Measurements from ENCODE around the gene GBF1. TPM values are rescaled to one million over a fixed set of nuclear protein-coding genes. Genes with fewer than 3 reads are reported as not detected.
"Not testable (repeated sequence)": the region's sequence is repeated elsewhere in the genome, so short reads cannot be mapped to it uniquely, and the experiment has no call there.

Gene GBF1
- total and polyA plus RNA-seq, 7 experiments from 2014 or later, result 8.5 to 47.2 (median 37.2) TPM

DNA sequence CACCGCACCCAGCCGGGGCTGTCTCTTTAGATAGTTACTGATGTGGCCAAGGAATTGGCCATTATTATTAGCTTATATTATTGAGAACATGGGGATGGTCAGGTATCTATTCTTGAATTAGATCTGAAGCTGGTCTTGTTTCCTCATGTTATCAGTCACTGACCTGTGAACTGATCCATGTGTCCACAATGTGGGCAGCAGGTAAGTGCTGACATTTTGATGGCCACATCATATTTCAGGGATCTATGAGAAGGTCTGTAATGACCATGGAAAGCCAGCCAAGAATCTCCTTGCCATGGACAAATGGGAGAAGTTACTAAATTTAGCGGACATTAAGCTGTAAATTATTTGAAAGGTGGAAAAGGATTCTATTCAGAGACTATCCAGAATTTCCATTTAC is 61.4 kb downstream of the GBF1 start:
- CTCF ChIA-PET, result no interaction called here
- Histone ChIP-seq H3K9me3 (ENCODE audit: control insufficient read depth in 2 of 3, low read length in 3 of 3) (no peaks in the 10 kb centered on the region), H3K4me1 (ENCODE audit: control insufficient read depth in 2 of 2, insufficient read depth in 2 of 2, low read length in 2 of 2) (no peaks in the 10 kb centered on the region), H3K36me3 (ENCODE audit: control insufficient read depth in 2 of 3, insufficient read depth in 3 of 3, low read length in 3 of 3) (no peaks in the 10 kb centered on the region), H3K27ac (ENCODE audit: low read depth, low read length) (no peak overlapping the region), H3K4me3 (ENCODE audit: low read length) (no peak overlapping the region), H3K27me3 (ENCODE audit: control insufficient read depth in 2 of 2, insufficient read depth in 2 of 2, low read length in 2 of 2) (no peaks in the 10 kb centered on the region)
- Mint-ChIP-seq H3K27me3 (no peaks in the 10 kb centered on the region), H3K4me1 (peaks cover 25 to 37% (median 31%) of the 10 kb centered on the region in 7 donors), H3K9me3 (peaks cover 0 to 3% (median 0%) of the 10 kb centered on the region in 11 donors), H3K4me3 (no peak overlapping the region), H3K36me3 (peaks cover 0 to 37% (median 12%) of the 10 kb centered on the region in 5 donors), H3K27ac (no peak overlapping the region)
- DNase-seq (no peak), ATAC-seq (no peak)
- intact Hi-C loops (cut with micrococcal nuclease), result no loop called here
- POLR2A ChIA-PET, result interaction anchor here (0.7 kb wide), 1 partner anchor 84 kb away, joined by 3 read pairs; no protein-coding TSS in a partner anchor

DNA sequence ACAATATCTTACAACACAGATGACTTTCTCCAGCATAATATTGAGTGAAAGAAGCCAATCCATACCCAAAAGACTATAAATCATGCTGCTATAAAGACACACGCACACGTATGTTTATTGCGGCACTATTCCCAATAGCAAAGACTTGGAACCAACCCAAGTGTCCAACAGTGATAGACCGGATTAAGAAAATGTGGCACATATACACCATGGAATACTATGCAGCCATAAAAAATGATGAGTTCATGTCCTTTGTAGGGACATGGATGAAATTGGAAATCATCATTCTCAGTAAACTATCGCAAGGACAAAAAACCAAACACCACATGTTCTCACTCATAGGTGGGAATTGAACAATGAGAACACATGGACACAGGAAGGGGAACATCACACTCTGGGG is 63.0 kb downstream of the GBF1 start:
- H3K4me1 ChIP-seq (ENCODE audit: control insufficient read depth in 2 of 2, insufficient read depth in 2 of 2, low read length in 2 of 2); H3K27me3 ChIP-seq (ENCODE audit: control insufficient read depth in 2 of 2, insufficient read depth in 2 of 2, low read length in 2 of 2); H3K27me3 Mint-ChIP-seq; intact Hi-C loops (cut with micrococcal nuclease); H3K9me3 ChIP-seq (ENCODE audit: control insufficient read depth in 2 of 3, low read length in 3 of 3); H3K36me3 ChIP-seq (ENCODE audit: control insufficient read depth in 2 of 3, insufficient read depth in 3 of 3, low read length in 3 of 3); H3K27ac ChIP-seq (ENCODE audit: low read depth, low read length); H3K4me3 Mint-ChIP-seq; H3K4me3 ChIP-seq (ENCODE audit: low read length); H3K27ac Mint-ChIP-seq; ATAC-seq; DNase-seq; POLR2A ChIA-PET; H3K9me3 Mint-ChIP-seq: not testable (repeated sequence)
- Mint-ChIP-seq H3K4me1 (peaks cover 28 to 41% (median 38%) of the 10 kb centered on the region in 7 donors), H3K36me3 (peaks cover 0 to 28% (median 11%) of the 10 kb centered on the region in 5 donors)
- CTCF ChIA-PET, result interaction anchor here (1.5 kb wide), 1 partner anchor 43 kb away, joined by 3 read pairs; no protein-coding TSS in a partner anchor

DNA sequence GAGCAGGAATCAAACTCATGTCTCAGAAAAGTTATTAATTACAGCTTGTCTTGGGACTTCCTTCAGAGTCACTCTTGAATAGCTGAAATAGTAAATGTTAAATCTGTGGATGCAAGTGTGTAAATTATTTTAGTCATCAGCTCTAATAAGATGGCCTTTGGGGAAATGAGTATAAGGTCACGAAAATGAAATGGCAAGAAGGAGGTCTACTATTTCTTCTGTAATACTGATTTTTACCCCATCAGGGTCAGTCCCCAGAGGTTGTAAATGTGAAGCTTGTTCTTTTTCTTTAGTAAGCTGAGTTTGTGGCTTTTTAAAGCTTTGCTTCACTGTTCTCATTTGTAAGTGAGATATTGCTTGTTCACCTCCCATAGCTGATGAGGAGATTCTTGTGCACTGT is 63.9 kb downstream of the GBF1 start:
- CTCF ChIA-PET, result interaction anchor here (0.6 to 1.5 kb wide), 2 partner anchors 42 to 1003 kb away, joined by 3 read pairs; no protein-coding TSS in a partner anchor
- peak overlapping the region in 3 of 9 donors; percentile 6 to 29 (median 22) for H3K27ac Mint-ChIP-seq

DNA sequence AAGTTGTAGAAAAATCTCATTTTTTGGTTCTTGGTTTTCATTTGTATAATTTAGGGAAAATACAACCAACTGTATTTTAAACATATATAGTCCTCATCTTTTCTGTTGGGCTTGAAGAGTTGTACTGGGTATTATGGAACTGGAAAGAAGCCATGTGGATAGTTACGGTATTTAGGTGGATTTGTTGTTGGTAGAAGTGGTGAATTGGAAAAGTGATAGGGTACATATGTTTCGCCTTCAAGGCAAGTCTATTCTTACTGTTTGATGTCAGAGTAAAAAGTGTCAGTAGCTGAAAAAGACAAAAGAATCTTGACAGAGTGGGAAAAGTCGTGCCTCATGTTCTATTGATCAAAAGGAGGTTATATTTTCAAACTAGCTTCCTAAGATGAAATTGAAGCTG is 64.6 kb downstream of the GBF1 start:
- ChIA-PET POLR2A (no interaction called here), CTCF (no interaction called here)

More for the DNA sequence above, 63.9 kb downstream of the GBF1 start:
- Mint-ChIP-seq H3K4me1 (peaks cover 32 to 47% (median 42%) of the 10 kb centered on the region in 7 donors), H3K27me3 (no peaks in the 10 kb centered on the region), H3K36me3 (peaks cover 0 to 28% (median 11%) of the 10 kb centered on the region in 5 donors), H3K9me3 (peaks cover 0 to 3% (median 0%) of the 10 kb centered on the region in 11 donors), H3K4me3 (no peak overlapping the region)
- DNase-seq, result no peak
- ATAC-seq, result no peak
- Histone ChIP-seq H3K4me1 (ENCODE audit: control insufficient read depth in 2 of 2, insufficient read depth in 2 of 2, low read length in 2 of 2) (no peaks in the 10 kb centered on the region), H3K9me3 (ENCODE audit: control insufficient read depth in 2 of 3, low read length in 3 of 3) (no peaks in the 10 kb centered on the region), H3K36me3 (ENCODE audit: control insufficient read depth in 2 of 3, insufficient read depth in 3 of 3, low read length in 3 of 3) (no peaks in the 10 kb centered on the region), H3K27me3 (ENCODE audit: control insufficient read depth in 2 of 2, insufficient read depth in 2 of 2, low read length in 2 of 2) (no peaks in the 10 kb centered on the region), H3K27ac (ENCODE audit: low read depth, low read length) (no peak overlapping the region), H3K4me3 (ENCODE audit: low read length) (no peak overlapping the region)
- intact Hi-C loops (cut with micrococcal nuclease), result no loop called here
- POLR2A ChIA-PET, result no interaction called here

DNA sequence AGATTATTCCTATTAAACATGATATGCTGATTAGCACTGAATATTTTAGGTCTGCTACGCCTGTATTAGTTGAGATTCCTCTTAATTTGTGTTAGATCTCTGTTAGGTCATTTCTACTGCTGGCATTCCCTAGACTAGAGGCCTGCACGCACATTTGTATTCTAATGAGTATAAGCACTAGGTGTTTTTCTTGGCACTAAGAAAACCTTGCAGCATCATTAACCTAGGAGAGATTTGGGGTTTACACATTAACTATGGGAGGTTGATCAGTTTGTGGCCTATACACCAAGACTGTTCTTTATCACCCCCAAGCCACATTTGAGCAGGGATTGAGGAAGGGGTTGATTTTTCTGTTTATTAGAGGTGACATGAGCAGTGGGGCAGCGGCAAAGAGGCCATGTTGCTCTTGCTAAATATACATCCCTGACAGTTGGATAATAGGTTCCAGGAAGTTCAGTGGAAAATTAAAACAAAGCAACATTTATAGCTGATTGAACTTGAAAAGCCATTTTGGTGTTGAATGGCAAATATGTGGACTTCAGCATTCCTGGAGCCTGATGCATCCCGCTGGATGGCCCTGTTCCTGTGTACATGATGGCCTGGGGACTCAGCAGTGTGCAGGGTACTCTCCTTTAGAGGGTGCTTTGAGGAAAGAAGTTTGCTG is 65.2 kb downstream of the GBF1 start:
- intact Hi-C loops (cut with micrococcal nuclease), result no loop called here
- Histone ChIP-seq H3K9me3 (ENCODE audit: control insufficient read depth in 2 of 3, low read length in 3 of 3) (no peaks in the 10 kb centered on the region), H3K27ac (ENCODE audit: low read depth, low read length) (no peak overlapping the region), H3K27me3 (ENCODE audit: control insufficient read depth in 2 of 2, insufficient read depth in 2 of 2, low read length in 2 of 2) (no peaks in the 10 kb centered on the region), H3K4me1 (ENCODE audit: control insufficient read depth in 2 of 2, insufficient read depth in 2 of 2, low read length in 2 of 2) (no peaks in the 10 kb centered on the region), H3K36me3 (ENCODE audit: control insufficient read depth in 2 of 3, insufficient read depth in 3 of 3, low read length in 3 of 3) (peaks cover 0 to 8% (median 0%) of the 10 kb centered on the region in 3 experiments), H3K4me3 (ENCODE audit: low read length) (no peak overlapping the region)
- Mint-ChIP-seq H3K4me3 (no peak overlapping the region), H3K4me1 (peaks cover 27 to 50% (median 47%) of the 10 kb centered on the region in 7 donors), H3K27ac (peak overlapping the region in 2 of 9 donors; percentile 2 to 4), H3K36me3 (peaks cover 4 to 32% (median 12%) of the 10 kb centered on the region in 5 donors), H3K9me3 (peaks cover 0 to 3% (median 0%) of the 10 kb centered on the region in 11 donors), H3K27me3 (no peaks in the 10 kb centered on the region)
- ATAC-seq (no peak), DNase-seq (no peak)
- CTCF ChIA-PET, result no interaction called here
- POLR2A ChIA-PET, result no interaction called here

More for the DNA sequence above, 64.6 kb downstream of the GBF1 start:
- Histone ChIP-seq H3K36me3 (ENCODE audit: control insufficient read depth in 2 of 3, insufficient read depth in 3 of 3, low read length in 3 of 3) (peaks cover 0 to 2% (median 0%) of the 10 kb centered on the region in 3 experiments), H3K4me3 (ENCODE audit: low read length) (no peak overlapping the region), H3K27ac (ENCODE audit: low read depth, low read length) (no peak overlapping the region), H3K27me3 (ENCODE audit: control insufficient read depth in 2 of 2, insufficient read depth in 2 of 2, low read length in 2 of 2) (no peaks in the 10 kb centered on the region), H3K4me1 (ENCODE audit: control insufficient read depth in 2 of 2, insufficient read depth in 2 of 2, low read length in 2 of 2) (no peaks in the 10 kb centered on the region), H3K9me3 (ENCODE audit: control insufficient read depth in 2 of 3, low read length in 3 of 3) (no peaks in the 10 kb centered on the region)
- H3K27me3 Mint-ChIP-seq, result no peaks in the 10 kb centered on the region
- peaks cover 28 to 50% (median 46%) of the 10 kb centered on the region in 7 donors for H3K4me1 Mint-ChIP-seq
- peaks cover 0 to 3% (median 0%) of the 10 kb centered on the region in 11 donors for H3K9me3 Mint-ChIP-seq
- H3K27ac Mint-ChIP-seq, result peak overlapping the region in 4 of 9 donors; percentile 2 to 22 (median 5)
- H3K4me3 Mint-ChIP-seq, result no peak overlapping the region
- intact Hi-C loops (cut with micrococcal nuclease), result no loop called here
- no peak for ATAC-seq
- peaks cover 4 to 33% (median 12%) of the 10 kb centered on the region in 5 donors for H3K36me3 Mint-ChIP-seq
- DNase-seq, result no peak

DNA sequence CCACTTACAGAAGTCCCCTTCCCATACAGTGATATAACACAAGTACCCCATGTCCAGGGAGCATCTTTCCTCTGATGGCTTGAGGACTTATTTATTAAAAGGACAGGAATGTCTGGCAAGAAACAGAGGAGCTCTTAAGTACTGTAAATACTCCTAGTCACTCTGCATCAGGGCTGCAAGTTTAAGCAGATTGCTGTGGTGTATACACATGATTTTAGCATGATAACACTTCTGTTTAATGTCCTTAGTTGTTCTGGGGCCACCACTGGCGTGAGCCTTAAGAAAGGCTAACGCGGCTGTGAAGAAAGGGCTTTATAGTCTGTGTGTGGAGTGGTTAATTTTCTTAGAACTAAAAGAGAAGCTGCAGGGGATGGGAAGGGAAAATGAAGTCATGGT is 65.7 kb downstream of the GBF1 start:
- H3K4me1 Mint-ChIP-seq, result peaks cover 27 to 50% (median 44%) of the 10 kb centered on the region in 7 donors
- peaks cover 0 to 3% (median 0%) of the 10 kb centered on the region in 11 donors for H3K9me3 Mint-ChIP-seq
- no peak overlapping the region for H3K4me3 ChIP-seq (ENCODE audit: low read length)
- no peak overlapping the region for H3K4me3 Mint-ChIP-seq
- no peaks in the 10 kb centered on the region for H3K4me1 ChIP-seq (ENCODE audit: control insufficient read depth in 2 of 2, insufficient read depth in 2 of 2, low read length in 2 of 2)
- intact Hi-C loops (cut with micrococcal nuclease), result no loop called here
- ATAC-seq, result no peak
- H3K27me3 Mint-ChIP-seq, result no peaks in the 10 kb centered on the region
- H3K36me3 ChIP-seq (ENCODE audit: control insufficient read depth in 2 of 3, insufficient read depth in 3 of 3, low read length in 3 of 3), result peaks cover 0 to 8% (median 0%) of the 10 kb centered on the region in 3 experiments
- H3K27me3 ChIP-seq (ENCODE audit: control insufficient read depth in 2 of 2, insufficient read depth in 2 of 2, low read length in 2 of 2), result no peaks in the 10 kb centered on the region
- no peak overlapping the region for H3K27ac ChIP-seq (ENCODE audit: low read depth, low read length)
- POLR2A ChIA-PET, result interaction anchor here (0.8 kb wide), 1 partner anchor 11 kb away, joined by 3 read pairs; no protein-coding TSS in a partner anchor
- no peak for DNase-seq
- H3K9me3 ChIP-seq (ENCODE audit: control insufficient read depth in 2 of 3, low read length in 3 of 3), result no peaks in the 10 kb centered on the region
- H3K36me3 Mint-ChIP-seq, result peaks cover 4 to 26% (median 11%) of the 10 kb centered on the region in 5 donors
- CTCF ChIA-PET, result no interaction called here
- peak overlapping the region in 2 of 9 donors; percentile 5 to 45 for H3K27ac Mint-ChIP-seq

Data from naive thymus-derived CD4-positive, alpha-beta T cell (primary cell).